HG03571 (cell line): ENCODE measurements around the gene ASIC4.

Experiments used
- ATAC-seq: cut with Tn5 transposase; IDR thresholded peaks from one replicate; pipeline ENCODE4 v1.9.1; 2021; ENCODE audit not compliant: unreplicated experiment

ASIC4 gene

GRCh38 chr2:219497495-219498279, 16.6 kb upstream of the ASIC4 start:
- ATAC-seq: peak; percentile 23

- peak; percentile 94 for ATAC-seq
Measured at GRCh38 chr2:219498280-219499057, 15.8 kb upstream of the ASIC4 start, which contains the start of gene GMPPA. Gene GMPPA (plus strand): TSS chr2:219498891. CDS start chr2:219499976, 1,085 bp downstream.

- no peak for ATAC-seq
Measured at GRCh38 chr2:219499058-219499307, 15.3 kb upstream of the ASIC4 start.

- no peak for ATAC-seq
Measured at GRCh38 chr2:219499555-219499954, 14.7 kb upstream of the ASIC4 start.

GRCh38 chr2:219500135-219500534, 14.1 kb upstream of the ASIC4 start:
- ATAC-seq: no peak

- no peak for ATAC-seq
Measured at GRCh38 chr2:219501849-219502248, 12.4 kb upstream of the ASIC4 start.

- no peak for ATAC-seq
Measured at GRCh38 chr2:219502618-219503017, 11.7 kb upstream of the ASIC4 start.

GRCh38 chr2:219505585-219505984, 8.7 kb upstream of the ASIC4 start:
- no peak for ATAC-seq

- no peak for ATAC-seq
Measured at GRCh38 chr2:219506153-219506801, 8.0 kb upstream of the ASIC4 start.

GRCh38 chr2:219506802-219507526, 7.3 kb upstream of the ASIC4 start:
- ATAC-seq: no peak

GRCh38 chr2:219507581-219508443, 6.5 kb upstream of the ASIC4 start:
- no peak for ATAC-seq

GRCh38 chr2:219508444-219508734, 5.9 kb upstream of the ASIC4 start:
- ATAC-seq: no peak

GRCh38 chr2:219508971-219509779, 5.1 kb upstream of the ASIC4 start:
- no peak for ATAC-seq

- ATAC-seq: peak; percentile 63
Measured at GRCh38 chr2:219509780-219510511, 4.3 kb upstream of the ASIC4 start.

- no peak for ATAC-seq
Measured at GRCh38 chr2:219510512-219511135, 3.7 kb upstream of the ASIC4 start.

GRCh38 chr2:219511547-219512325, 2.5 kb upstream of the ASIC4 start:
- no peak for ATAC-seq

- ATAC-seq: no peak
Measured at GRCh38 chr2:219512524-219513216, 1.6 kb upstream of the ASIC4 start.
